K562 (cell line): ENCODE results near the gene PPP4C. TPM values are rescaled to one million over a fixed set of nuclear protein-coding genes. Genes with fewer than 3 reads are reported as not detected.

ENCODE experiments used
- ATAC-seq: fragments of 200-7000 bp; cut with Tn5 transposase; 3 replicates; pipeline ENCODE4 v1.9.1; 2020; ENCODE audit warnings: moderate library complexity
- BruUV-seq: library from RNA; stranded (reverse); fragments of 400-500 nt; replicated peaks from 2 replicates; lab custom pipeline; 2021; lab: Mats Ljungman, UMichigan
- CTCF ChIA-PET: fragments of 300-600 bp; formaldehyde crosslinking; extraction: SDS; loops from one replicate; lab custom pipeline; 2021; ENCODE audit warnings: low intra/inter-chr PET ratio; lab: Yijun Ruan, JAX
- POLR2A ChIA-PET: fragments of 300-600, 350-650 bp; sonication (Branson Sonifier 250); formaldehyde crosslinking; extraction: SDS; loops from one replicate; lab custom pipeline; 2021; ENCODE audit warnings: antibody characterized with exemption, inconsistent platforms; lab: Yijun Ruan, JAX
- DNase-seq, 4 experiments: peaks; one replicate each; pipeline versions ENCODE4 v3.0.0 to v3.0.0-alpha.2; 2011 to 2018; ENCODE audit warnings: low spot score in 3 of 4, mixed read lengths in 3 of 4; ENCODE audit errors: extremely low read depth in 1 of 4
- FAIRE-seq: peaks from 2 replicates; lab custom pipeline; 2011; peaks lifted over from hg19 to GRCh38; lab: Jason Lieb, UNC
- H2AFZ ChIP-seq: 2 replicates; pipeline ENCODE4 v1.6.0; 2011; ENCODE audit warnings: low read depth, low read length, control low read depth, inconsistent platforms
- H3K27ac ChIP-seq: fragments of 200-600 bp; 3 replicates; pipeline ENCODE4 v1.8.0; 2011; ENCODE audit warnings: low read depth, mild to moderate bottlenecking, control low read depth, inconsistent platforms, low read length, moderate library complexity, mixed read lengths; ENCODE audit errors: extremely low read depth
- H3K27me3 ChIP-seq, 2 experiments: fragments of 300-600 bp in 1 of 2; 2 replicates in 1 of 2; 3 replicates in 1 of 2; pipeline versions ENCODE4 v1.6.0 to v1.8.0; 2011; ENCODE audit warnings: inconsistent platforms in 2 of 2, low read length in 2 of 2, mild to moderate bottlenecking in 1 of 2, mixed read lengths in 1 of 2, moderate library complexity in 1 of 2; ENCODE audit not compliant: control insufficient read depth in 2 of 2, insufficient read depth in 2 of 2
- H3K36me3 ChIP-seq: fragments of 300-600 bp; 3 replicates; pipeline ENCODE4 v1.8.0; 2011; ENCODE audit warnings: mild to moderate bottlenecking, low read length, inconsistent platforms; ENCODE audit not compliant: control insufficient read depth, insufficient read depth
- H3K4me1 ChIP-seq, 2 experiments: fragments of 200-600 bp in 1 of 2; replicated peaks in 1 of 2; 2 replicates in 1 of 2; 3 replicates in 1 of 2; pipeline versions ENCODE4 v1.5.1 to v1.8.0; 2011; ENCODE audit warnings: inconsistent platforms in 2 of 2, low read length in 2 of 2, mild to moderate bottlenecking in 1 of 2, mixed read lengths in 1 of 2, moderate library complexity in 1 of 2; ENCODE audit not compliant: control insufficient read depth in 2 of 2, insufficient read depth in 2 of 2
- H3K4me2 ChIP-seq: 2 replicates; pipeline ENCODE4 v1.6.1; 2011; ENCODE audit warnings: low read length, control low read depth, inconsistent platforms, mixed read lengths; ENCODE audit not compliant: insufficient read depth
- H3K4me3 ChIP-seq: fragments of 200-600 bp; sonication (generic), shearing (Covaris generic); 2 replicates; pipeline ENCODE4 v1.5.1; 2016; ENCODE audit warnings: control low read depth, inconsistent platforms
- H3K79me2 ChIP-seq: fragments of 200-600 bp; 3 replicates; pipeline ENCODE4 v1.8.0; 2011; ENCODE audit warnings: low read length, inconsistent platforms; ENCODE audit not compliant: control insufficient read depth, insufficient read depth
- H3K9ac ChIP-seq, 2 experiments: 2 replicates each; pipeline versions ENCODE4 v1.6.0 to v1.6.1; 2011; ENCODE audit warnings: low read depth in 2 of 2, low read length in 2 of 2, control low read depth in 1 of 2, inconsistent platforms in 1 of 2, mild to moderate bottlenecking in 1 of 2, mixed read lengths in 1 of 2; ENCODE audit not compliant: insufficient read depth in 1 of 2
- H3K9me1 ChIP-seq: one replicate; pipeline ENCODE4 v1.6.0; 2011; ENCODE audit warnings: inconsistent platforms, mild to moderate bottlenecking, low read length, moderate library complexity; ENCODE audit not compliant: control insufficient read depth, insufficient read depth
- H3K9me3 ChIP-seq: replicated peaks from 2 replicates; pipeline ENCODE4 v1.5.1; 2011; ENCODE audit warnings: low read depth, low read length, inconsistent platforms; ENCODE audit not compliant: control insufficient read depth, insufficient read depth
- H4K20me1 ChIP-seq: replicated peaks from 2 replicates; pipeline ENCODE4 v1.6.1; 2011; ENCODE audit warnings: low read length, inconsistent platforms, mixed read lengths; ENCODE audit not compliant: control insufficient read depth, insufficient read depth
- CHAMP1 ChIP-seq: fragments of 450-650 bp; IDR thresholded peaks from 2 replicates; pipeline ENCODE4 v1.6.1; 2016; ENCODE audit warnings: mild to moderate bottlenecking
- EWSR1 ChIP-seq: fragments of 450-650 bp; IDR thresholded peaks from 2 replicates; pipeline ENCODE4 v1.6.1; 2018; ENCODE audit warnings: borderline replicate concordance, mild to moderate bottlenecking, low read depth, moderate library complexity; ENCODE audit not compliant: partially characterized antibody
- POLR2A ChIP-seq: fragments of 450-650 bp; conservative IDR thresholded peaks from 2 replicates; pipeline ENCODE4 v1.6.1; 2016
- TRIM24 ChIP-seq, 2 experiments: fragments of 450-650 bp; IDR thresholded peaks; 2 replicates each; pipeline ENCODE4 v1.6.1; 2016
- VEZF1 ChIP-seq: fragments of 200-800 bp; sonication (Bioruptor generic); IDR thresholded peaks from 2 replicates; pipeline ENCODE4 v1.6.1; 2017; ENCODE audit warnings: missing genetic modification characterization, missing compliant biosample characterization
- ZFP91 ChIP-seq: sonication (generic); formaldehyde crosslinking; IDR thresholded peaks from 2 replicates; pipeline ENCODE4 v1.8.0; 2022; ENCODE audit warnings: mild to moderate bottlenecking, missing genetic modification reagents
- ZNF12 ChIP-seq: sonication (generic); formaldehyde crosslinking; IDR thresholded peaks from 2 replicates; pipeline ENCODE4 v1.4.0; 2020; ENCODE audit warnings: mild to moderate bottlenecking, missing genetic modification reagents
- WGBS: fragments of 100-300 bp; shearing (Covaris generic); methylation state at CpG from one replicate; pipeline ENCODE4 v1.1.6; 2016; ENCODE audit warnings: low coverage, mixed read lengths; ENCODE audit not compliant: insufficient coverage; ENCODE audit errors: missing lambda C conversion rate; 5-methylcytosine and 5-hydroxymethylcytosine counted together
- in situ Hi-C: fragments of 300-500 bp; cut with MboI; formaldehyde crosslinking; loops from 4 replicates; pipeline ENCODE4 v1.15.0; 2018; ENCODE audit warnings: inconsistent platforms, mixed read lengths
- intact Hi-C: fragments of 100-400 bp; cut with micrococcal nuclease; formaldehyde crosslinking; loops from 2 replicates; pipeline ENCODE4 v1.14.2; 2022
- polyA plus RNA-seq, 8 experiments: library from polyadenylated mRNA; depleted of rRNA in 4 of 8; stranded (reverse) in 5 of 8; unstranded in 3 of 8; fragments of >200 nt; fragmentation: Nextera tagmentation in 2 of 8; fragmentation: Illumina TruSeq in 1 of 8; extraction: Ambion mirVana in 2 of 8; extraction: Trizol in 1 of 8; gene quantifications; 2 replicates each; pipeline versions ENCODE4 v1.2.1 to v1.2.3, GENCODE V29; 2011 to 2014; ENCODE audit warnings: inconsistent platforms in 1 of 8, missing spikeins in 1 of 8
- total RNA-seq, 7 experiments: library from RNA; depleted of rRNA in 6 of 7; stranded (reverse); fragments of >200 nt in 6 of 7; fragmentation: Illumina TruSeq in 2 of 7; extraction: Trizol in 2 of 7; gene quantifications; 2 replicates each; pipeline versions ENCODE4 v1.2.1 to v1.2.3, GENCODE V29; 2011 to 2021; ENCODE audit warnings: low replicate concordance in 1 of 7

The PPP4C gene
- total and polyA plus RNA-seq, 9 of the 15 experiments (the other 6 are each of a cell fraction or from before 2014, with no cell fraction given) = 3.5 to 183 (median 131) TPM

GRCh38 chr16:30030841-30031413, 44.9 kb upstream of the PPP4C start, which contains the start of gene TLCD3B:
Gene TLCD3B, minus strand, starts transcription at chr16:30031271. Its CDS starts 744 bp downstream, at chr16:30030527.
- FAIRE-seq (no peak), ATAC-seq (no peak), DNase-seq (peak in 1 of 4 experiments; percentile 18)
- Histone ChIP-seq H3K4me3 (no peak within 1 kb of the TSS), H3K27me3 (peaks cover 16 to 66% of the 10 kb centered on the region in 2 experiments; a peak in 4 of 5 replicates), H3K4me1 (peaks cover 0 to 31% of the 10 kb centered on the region in 2 experiments; a peak in 2 of 5 replicates), H3K9me3 (no peaks in the 10 kb centered on the region), H3K79me2 (no peaks in the 10 kb centered on the region), H3K9ac (no peak within 1 kb of the TSS), H3K9me1 (peaks cover 4% of the 10 kb centered on the region), H3K4me2 (no peak within 1 kb of the TSS), H3K36me3 (no peaks in the 10 kb centered on the region), H2AFZ (no peak within 1 kb of the TSS), H3K27ac (no peak within 1 kb of the TSS), H4K20me1 (peaks cover 13% of the 10 kb centered on the region; the same call in 1 of the 2 replicates)
- in situ Hi-C loops = no loop called here
- ChIA-PET CTCF (no interaction called here), POLR2A (interaction anchor here (0.6 kb wide), 1 partner anchor 47 kb away, joined by 3 read pairs; no protein-coding TSS in a partner anchor)
- no TSS peak for BruUV-seq
- no peak for TF ChIP-seq CHAMP1
- no peak for TF ChIP-seq TRIM24 (IDR thresholded peaks at IDR 0.05)
- no peak for TF ChIP-seq ZNF12 (CRISPR knock-in tag)
- no peak for TF ChIP-seq POLR2A
- peak; percentile 65; the same call in 1 of the 2 replicates for TF ChIP-seq ZFP91 (CRISPR knock-in tag)
- peak; percentile 32; the same call in 1 of the 2 replicates for TF ChIP-seq VEZF1 (CRISPR knock-in tag)
- no peak for TF ChIP-seq EWSR1
- intact Hi-C loops = no loop called here
- 0% methylated on average over 5 of the region's 27 CpGs for WGBS
